Measurements from ENCODE around the gene MTMR11.
A peak's percentile ranks its signal among the peaks of the same experiment; 100 is the strongest.

The MTMR11 gene

DNA sequence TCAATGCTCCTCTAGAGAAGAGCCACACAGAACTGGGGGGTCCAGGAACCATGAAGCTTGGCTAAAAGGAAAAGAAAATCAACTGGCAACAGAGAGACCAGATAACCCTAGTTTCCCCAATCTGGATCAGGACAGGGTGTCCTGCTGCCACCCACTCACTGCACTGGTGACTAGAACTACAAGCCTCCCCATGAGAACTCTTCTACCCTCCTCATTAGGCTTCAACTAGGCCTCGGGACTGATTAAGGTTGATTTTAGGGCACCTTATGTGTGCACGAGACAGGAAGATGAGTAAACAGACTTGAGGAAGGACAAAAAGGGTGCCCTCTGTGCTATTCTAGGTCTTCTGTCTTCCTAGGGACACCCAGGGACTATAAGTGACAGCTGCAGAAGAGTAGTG is 6.8 kb downstream of the MTMR11 start:
- no peak overlapping the region for H3K4me3 ChIP-seq (ENCODE audit: low read depth, low read length)
- DNase-seq (ENCODE audit: low read depth): no peak
- in situ Hi-C loops (cut with HindIII; ENCODE audit: low sequenced_read_pairs): no loop called here
- TF ChIP-seq, protein P1, sequence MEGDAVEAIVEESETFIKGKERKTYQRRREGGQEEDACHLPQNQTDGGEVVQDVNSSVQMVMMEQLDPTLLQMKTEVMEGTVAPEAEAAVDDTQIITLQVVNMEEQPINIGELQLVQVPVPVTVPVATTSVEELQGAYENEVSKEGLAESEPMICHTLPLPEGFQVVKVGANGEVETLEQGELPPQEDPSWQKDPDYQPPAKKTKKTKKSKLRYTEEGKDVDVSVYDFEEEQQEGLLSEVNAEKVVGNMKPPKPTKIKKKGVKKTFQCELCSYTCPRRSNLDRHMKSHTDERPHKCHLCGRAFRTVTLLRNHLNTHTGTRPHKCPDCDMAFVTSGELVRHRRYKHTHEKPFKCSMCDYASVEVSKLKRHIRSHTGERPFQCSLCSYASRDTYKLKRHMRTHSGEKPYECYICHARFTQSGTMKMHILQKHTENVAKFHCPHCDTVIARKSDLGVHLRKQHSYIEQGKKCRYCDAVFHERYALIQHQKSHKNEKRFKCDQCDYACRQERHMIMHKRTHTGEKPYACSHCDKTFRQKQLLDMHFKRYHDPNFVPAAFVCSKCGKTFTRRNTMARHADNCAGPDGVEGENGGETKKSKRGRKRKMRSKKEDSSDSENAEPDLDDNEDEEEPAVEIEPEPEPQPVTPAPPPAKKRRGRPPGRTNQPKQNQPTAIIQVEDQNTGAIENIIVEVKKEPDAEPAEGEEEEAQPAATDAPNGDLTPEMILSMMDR (IDR thresholded peaks at IDR 0.05; ENCODE audit: low read depth, low read length, missing control alignments): no peak

DNA sequence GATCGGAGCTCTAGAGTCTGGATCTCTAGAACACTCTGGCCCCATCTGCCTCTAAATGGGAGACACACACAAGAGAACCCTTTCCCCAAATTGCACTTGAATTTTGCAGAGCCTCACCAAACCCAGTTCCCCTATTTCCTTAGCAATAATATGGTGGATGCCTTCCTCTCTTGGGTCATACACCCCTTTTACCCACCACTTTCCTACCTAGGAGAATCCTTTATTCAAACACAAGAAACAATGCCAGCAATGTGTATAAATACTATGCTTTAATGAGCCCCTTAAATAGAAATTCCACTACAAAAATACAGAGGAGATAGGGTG is 8.3 kb downstream of the MTMR11 start:
- TF ChIP-seq, protein P1 (IDR thresholded peaks at IDR 0.05; ENCODE audit: low read depth, low read length, missing control alignments): no peak
- in situ Hi-C loops (cut with HindIII; ENCODE audit: low sequenced_read_pairs): no loop called here
- no peak for DNase-seq (ENCODE audit: low read depth)
- peak overlapping the region; percentile 97 for H3K4me3 ChIP-seq (ENCODE audit: low read depth, low read length)

DNA sequence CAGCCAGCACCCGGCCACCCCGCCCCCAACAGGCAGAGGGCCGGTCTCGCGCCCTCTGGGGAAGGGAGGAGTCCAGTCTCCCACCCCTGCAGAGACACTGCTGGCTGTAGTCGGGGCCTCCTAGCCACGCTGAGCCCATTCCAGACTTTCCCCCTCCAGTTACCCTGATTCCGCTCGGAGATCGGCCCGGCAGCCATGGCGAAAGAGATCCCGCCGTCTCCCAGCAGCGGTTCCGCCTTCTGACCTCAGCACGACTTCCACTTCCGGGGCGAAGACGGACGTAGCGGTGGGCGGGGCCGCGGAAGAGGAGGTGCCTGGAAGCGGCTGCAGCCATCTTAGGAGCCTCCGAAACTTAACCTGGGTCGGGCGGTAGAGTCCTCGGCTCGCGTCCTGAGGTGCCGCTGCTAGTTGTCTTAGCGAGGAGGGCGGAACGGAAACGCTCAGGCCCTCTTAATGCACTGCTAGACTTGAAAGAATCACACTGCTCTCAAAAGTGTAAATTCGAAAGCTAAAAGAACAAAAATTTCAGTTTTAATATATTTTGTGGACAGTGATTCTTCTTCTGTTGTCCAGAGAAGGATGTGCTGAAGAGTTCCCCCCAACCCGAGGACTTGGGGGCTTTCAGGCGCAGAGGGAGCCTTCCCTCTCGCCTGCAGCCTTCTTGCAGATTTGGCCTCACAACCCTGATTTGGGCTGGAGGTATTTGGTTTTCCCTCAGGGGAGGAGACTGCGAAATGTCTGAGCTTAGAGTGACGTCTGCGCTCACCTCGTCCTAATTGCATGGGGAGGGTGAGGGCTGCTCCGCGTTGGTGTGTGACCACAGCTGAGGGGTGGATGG is 8.9 kb downstream of the MTMR11 start, which contains the start of gene SF3B4:
Gene SF3B4, minus strand, starts transcription at position 241 of the 838 bp plus-strand sequence. Its CDS starts 44 bp downstream, at position 197.
- TF ChIP-seq, protein P1 (IDR thresholded peaks at IDR 0.05; ENCODE audit: low read depth, low read length, missing control alignments): peak; percentile 5
- in situ Hi-C loops (cut with HindIII; ENCODE audit: low sequenced_read_pairs): no loop called here
- DNase-seq (ENCODE audit: low read depth): peak; percentile 80
- H3K4me3 ChIP-seq (ENCODE audit: low read depth, low read length): peak within 1 kb of the TSS; percentile 97

DNA sequence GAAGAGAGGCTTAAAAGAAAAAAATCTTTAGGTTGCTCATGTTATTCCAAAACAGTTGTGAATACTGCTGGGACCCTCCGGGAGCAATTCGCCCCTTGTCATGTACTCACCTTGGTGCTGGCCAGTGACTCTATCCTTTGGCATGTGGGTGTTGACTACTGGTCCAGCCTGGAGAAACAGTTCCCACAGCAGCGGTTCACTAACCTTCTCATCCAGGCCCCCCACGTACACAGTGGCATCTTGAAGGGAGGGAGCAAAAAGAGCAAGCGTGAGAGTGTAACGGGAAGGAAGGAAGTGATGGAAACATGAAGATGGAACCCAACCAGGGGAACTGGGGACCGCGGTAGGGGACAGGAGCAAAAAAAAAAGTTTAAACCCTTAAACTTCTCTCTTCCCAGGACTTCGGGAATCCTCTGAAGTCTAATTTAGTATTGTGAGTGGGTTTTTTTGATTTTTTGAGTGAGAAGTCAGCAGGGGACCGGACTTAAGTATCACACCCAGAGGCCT is 9.6 kb downstream of the MTMR11 start:
- TF ChIP-seq, protein P1 (IDR thresholded peaks at IDR 0.05; ENCODE audit: low read depth, low read length, missing control alignments): no peak
- DNase-seq (ENCODE audit: low read depth): no peak
- peak overlapping the region; percentile 97 for H3K4me3 ChIP-seq (ENCODE audit: low read depth, low read length)
- in situ Hi-C loops (cut with HindIII; ENCODE audit: low sequenced_read_pairs): no loop called here

DNA sequence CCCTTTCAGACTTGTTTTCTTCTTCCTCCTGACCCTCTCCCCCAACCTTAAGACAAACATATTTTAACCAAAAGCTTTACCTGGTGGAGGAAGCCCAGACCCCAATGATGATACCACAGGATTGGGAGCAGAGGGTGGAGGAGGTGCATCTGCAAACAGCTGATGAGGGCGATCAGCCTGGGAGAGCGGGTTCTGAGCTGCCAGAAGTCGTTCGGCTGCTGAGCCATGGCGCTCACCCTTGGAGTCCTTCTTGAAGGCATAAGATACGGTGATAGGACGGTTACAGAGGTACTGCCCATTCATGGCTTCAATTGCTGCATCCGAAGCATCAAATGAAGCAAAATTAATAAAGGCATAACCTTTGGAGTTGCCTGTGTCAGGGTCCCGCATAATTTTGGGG is 10.4 kb downstream of the MTMR11 start:
- in situ Hi-C loops (cut with HindIII; ENCODE audit: low sequenced_read_pairs): no loop called here
- TF ChIP-seq, protein P1 (IDR thresholded peaks at IDR 0.05; ENCODE audit: low read depth, low read length, missing control alignments): no peak
- H3K4me3 ChIP-seq (ENCODE audit: low read depth, low read length): peak overlapping the region; percentile 97
- no peak for DNase-seq (ENCODE audit: low read depth)

DNA sequence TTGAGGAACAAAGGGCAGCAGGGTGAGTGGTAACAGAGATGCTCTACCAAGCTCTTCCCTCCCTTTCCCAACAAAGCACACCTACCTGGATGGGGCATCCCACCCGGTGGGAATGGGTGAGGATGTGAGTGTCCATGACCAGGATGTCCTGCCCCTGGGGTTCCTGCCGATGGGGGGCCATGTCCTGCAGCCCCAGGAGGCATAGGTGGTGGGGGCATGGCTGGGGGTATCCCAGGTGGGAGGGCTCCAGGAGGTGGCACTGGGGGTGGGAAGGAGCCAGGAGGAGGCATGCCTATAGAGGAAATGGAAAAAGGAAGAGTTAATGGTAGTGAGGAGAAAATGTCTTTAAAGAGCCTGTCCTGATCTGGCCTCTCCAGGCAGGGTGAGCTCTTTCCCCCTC is 10.9 kb downstream of the MTMR11 start:
- in situ Hi-C loops (cut with HindIII; ENCODE audit: low sequenced_read_pairs): no loop called here
- no peak for DNase-seq (ENCODE audit: low read depth)
- no peak overlapping the region for H3K4me3 ChIP-seq (ENCODE audit: low read depth, low read length)
- TF ChIP-seq, protein P1 (IDR thresholded peaks at IDR 0.05; ENCODE audit: low read depth, low read length, missing control alignments): no peak
